ENCODE data around the gene DDX50.

DDX50 gene

GRCh38 chr10:68950598-68950997, 49.5 kb downstream of the DDX50 start:
- H3K27ac ChIP-seq: no peak overlapping the region
- TF ChIP-seq ZFX (IDR thresholded peaks at IDR 0.05; ENCODE audit: borderline replicate concordance): no peak
- no peak for TF ChIP-seq CTCF (IDR thresholded peaks at IDR 0.05)

- no peak for TF ChIP-seq ZFX (IDR thresholded peaks at IDR 0.05; ENCODE audit: borderline replicate concordance)
- no peak for TF ChIP-seq CTCF (IDR thresholded peaks at IDR 0.05)
- peak overlapping the region; percentile 89 for H3K27ac ChIP-seq
Measured at GRCh38 chr10:68954904-68955303, 53.8 kb downstream of the DDX50 start.

GRCh38 chr10:68955355-68955831, 54.3 kb downstream of the DDX50 start:
- H3K27ac ChIP-seq: peak overlapping the region; percentile 89
- no peak for TF ChIP-seq ZFX (IDR thresholded peaks at IDR 0.05; ENCODE audit: borderline replicate concordance)
- TF ChIP-seq CTCF (IDR thresholded peaks at IDR 0.05): no peak

GRCh38 chr10:68955832-68956532, 54.9 kb downstream of the DDX50 start, which contains the start of gene DDX21:
DDX21 (plus strand) TSS chr10:68956170; CDS start chr10:68956226, 56 bp downstream.
- H3K27ac ChIP-seq: peak within 1 kb of the TSS; percentile 89
- TF ChIP-seq CTCF (IDR thresholded peaks at IDR 0.05) (peak; percentile 82), ZFX (IDR thresholded peaks at IDR 0.05; ENCODE audit: borderline replicate concordance) (no peak)

GRCh38 chr10:68957284-68957615, 56.1 kb downstream of the DDX50 start:
- peak overlapping the region; percentile 89 for H3K27ac ChIP-seq
- TF ChIP-seq CTCF (IDR thresholded peaks at IDR 0.05) (no peak), ZFX (IDR thresholded peaks at IDR 0.05; ENCODE audit: borderline replicate concordance) (no peak)

GRCh38 chr10:68957654-68958053, 56.5 kb downstream of the DDX50 start:
- no peak for TF ChIP-seq ZFX (IDR thresholded peaks at IDR 0.05; ENCODE audit: borderline replicate concordance)
- peak overlapping the region; percentile 89 for H3K27ac ChIP-seq

- TF ChIP-seq CTCF (IDR thresholded peaks at IDR 0.05) (no peak), ZFX (IDR thresholded peaks at IDR 0.05; ENCODE audit: borderline replicate concordance) (no peak)
- no peak overlapping the region for H3K27ac ChIP-seq
Measured at GRCh38 chr10:68959695-68960527, 58.8 kb downstream of the DDX50 start.

Data from 22Rv1 (cell line).